HG02970 (cell line): ENCODE data around the gene RAPGEF4.
A peak's percentile ranks its signal among the peaks of the same experiment; 100 is the strongest.

ENCODE experiments used
- ATAC-seq: cut with Tn5 transposase; IDR thresholded peaks from one replicate; pipeline ENCODE4 v1.9.1; 2021; ENCODE audit warnings: mild to moderate bottlenecking, moderate library complexity, moderate number of reproducible peaks; ENCODE audit not compliant: unreplicated experiment, low FRiP score

RAPGEF4 gene

GRCh38 chr2:173049831-173050230, 314.2 kb downstream of the RAPGEF4 start:
- no peak for ATAC-seq

GRCh38 chr2:173050684-173051083, 315.0 kb downstream of the RAPGEF4 start:
- no peak for ATAC-seq

GRCh38 chr2:173051463-173052215, 316.0 kb downstream of the RAPGEF4 start:
- no peak for ATAC-seq

- no peak for ATAC-seq
Measured at GRCh38 chr2:173053043-173053699, 317.5 kb downstream of the RAPGEF4 start.

DNA sequence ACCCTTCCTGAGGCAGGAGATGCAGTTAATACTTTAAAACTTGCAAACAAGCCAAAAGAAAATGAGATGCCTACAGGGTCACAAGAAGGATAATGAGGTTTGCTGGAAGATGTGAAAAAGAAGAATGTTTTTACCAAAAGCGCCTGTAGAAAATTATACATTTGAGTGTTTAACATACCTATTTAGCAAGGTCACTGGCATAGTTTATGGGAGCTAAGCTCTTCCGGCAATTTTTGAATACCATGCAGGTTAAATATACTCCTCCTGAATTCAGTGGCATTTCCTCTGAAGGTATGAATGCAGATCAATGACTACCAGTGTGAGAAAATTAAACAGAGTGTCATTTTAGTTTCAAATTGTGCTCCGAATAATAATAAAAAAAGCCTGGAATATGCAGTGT, 318.8 kb downstream of the RAPGEF4 start:
- ATAC-seq: no peak

GRCh38 chr2:173056705-173057364, 321.2 kb downstream of the RAPGEF4 start:
- ATAC-seq: no peak

GRCh38 chr2:173058097-173058496, 322.5 kb downstream of the RAPGEF4 start:
- no peak for ATAC-seq

DNA sequence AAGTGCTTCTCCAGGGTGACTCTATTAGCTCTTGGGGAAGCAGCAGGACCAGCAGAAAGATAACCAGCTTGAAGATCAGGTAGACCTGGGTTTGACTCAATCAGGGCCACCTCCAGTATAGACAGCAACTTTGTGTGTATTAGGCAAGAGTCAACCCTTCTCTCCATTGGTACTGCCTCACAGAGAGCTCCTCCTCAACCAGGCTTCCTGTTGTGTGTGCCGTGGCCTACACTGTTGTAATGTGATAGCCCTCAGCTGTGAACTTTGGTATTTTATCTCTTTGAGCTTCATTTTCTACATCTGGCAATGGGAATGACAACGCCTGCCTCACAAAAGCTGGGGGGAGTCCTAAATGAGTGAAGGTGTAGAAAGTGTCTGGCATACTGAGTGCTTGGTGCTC, 323.0 kb downstream of the RAPGEF4 start:
- no peak for ATAC-seq

DNA sequence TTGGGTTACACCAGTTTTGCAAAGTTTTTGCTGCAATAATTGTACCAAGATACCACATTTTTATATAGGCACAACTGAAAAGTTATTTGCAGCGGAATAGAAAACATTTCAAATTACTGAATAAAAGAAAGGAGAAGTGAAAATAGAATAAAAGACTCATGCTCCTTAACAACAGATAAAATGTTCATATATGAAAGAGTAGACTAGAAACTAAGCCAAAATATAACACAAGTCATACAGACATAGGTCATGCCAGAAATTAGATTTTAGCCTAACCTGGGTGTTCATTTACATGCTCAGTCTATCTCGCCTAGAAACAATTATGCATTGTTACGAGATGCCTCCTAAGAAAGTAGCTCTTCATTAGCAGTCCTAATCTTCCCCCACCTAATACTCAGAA, 323.6 kb downstream of the RAPGEF4 start:
- no peak for ATAC-seq

DNA sequence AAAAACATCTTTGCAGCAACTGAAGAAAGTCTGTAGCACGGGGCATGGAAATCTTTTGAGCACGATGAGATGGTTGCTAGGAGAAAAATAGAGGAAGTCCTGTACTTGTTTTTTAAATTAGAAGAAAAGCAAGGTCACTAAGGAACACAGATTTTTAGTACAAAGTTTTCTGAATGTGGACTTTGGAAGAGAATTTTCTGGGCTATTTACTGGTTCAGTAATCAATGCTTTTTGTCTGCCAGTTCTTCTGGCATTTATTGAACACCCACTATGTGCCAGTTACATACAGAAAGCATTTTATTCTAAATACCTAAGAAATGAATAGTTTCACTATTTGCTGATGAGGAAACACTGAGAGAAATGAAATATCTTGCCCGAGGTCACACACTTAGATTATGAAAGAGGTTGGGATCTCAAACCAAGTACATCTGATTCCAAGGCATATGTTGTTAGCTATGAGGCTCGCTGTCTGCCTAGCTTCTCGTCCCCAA, 324.4 kb downstream of the RAPGEF4 start:
- no peak for ATAC-seq

- ATAC-seq: no peak
Measured at GRCh38 chr2:173062801-173063200, 327.2 kb downstream of the RAPGEF4 start.

- no peak for ATAC-seq
Measured at GRCh38 chr2:173064151-173064805, 328.6 kb downstream of the RAPGEF4 start.

- ATAC-seq: no peak
Measured at GRCh38 chr2:173066887-173067676, 331.4 kb downstream of the RAPGEF4 start.

DNA sequence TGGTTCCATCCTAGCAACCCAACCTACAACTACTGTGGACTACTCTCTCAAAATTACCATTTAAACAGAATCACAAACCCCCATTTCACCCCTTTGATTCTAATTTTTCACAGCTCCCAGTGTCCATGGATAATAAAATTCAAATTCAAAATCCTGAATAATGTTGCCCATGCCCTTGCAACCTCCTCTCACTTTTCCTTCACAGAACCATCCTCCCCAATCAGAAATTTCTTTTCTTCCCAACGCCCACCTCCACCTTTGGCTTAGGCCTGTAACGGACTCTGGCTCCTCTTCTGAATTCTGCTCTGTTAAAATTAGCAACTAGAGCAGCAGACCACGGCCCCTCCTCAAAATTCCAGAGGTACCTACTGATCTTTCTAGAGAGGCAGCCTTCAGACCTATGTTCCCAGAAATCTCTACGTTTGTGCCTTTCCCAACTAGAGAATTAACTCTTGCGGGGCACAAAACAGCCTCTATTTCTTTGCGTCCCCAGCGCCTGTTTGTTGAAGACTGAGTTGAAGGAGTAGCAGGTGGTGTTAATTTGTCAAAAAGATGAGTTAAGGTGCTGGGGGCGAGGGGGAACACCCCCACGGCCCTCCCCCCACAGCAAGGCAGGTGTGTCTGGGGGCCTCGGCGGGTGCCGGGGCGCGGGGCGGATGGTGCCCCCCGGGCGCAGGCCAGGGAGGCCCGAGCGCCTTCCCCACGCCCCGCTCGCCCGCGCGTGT, 339.6 kb downstream of the RAPGEF4 start:
- ATAC-seq: no peak

DNA sequence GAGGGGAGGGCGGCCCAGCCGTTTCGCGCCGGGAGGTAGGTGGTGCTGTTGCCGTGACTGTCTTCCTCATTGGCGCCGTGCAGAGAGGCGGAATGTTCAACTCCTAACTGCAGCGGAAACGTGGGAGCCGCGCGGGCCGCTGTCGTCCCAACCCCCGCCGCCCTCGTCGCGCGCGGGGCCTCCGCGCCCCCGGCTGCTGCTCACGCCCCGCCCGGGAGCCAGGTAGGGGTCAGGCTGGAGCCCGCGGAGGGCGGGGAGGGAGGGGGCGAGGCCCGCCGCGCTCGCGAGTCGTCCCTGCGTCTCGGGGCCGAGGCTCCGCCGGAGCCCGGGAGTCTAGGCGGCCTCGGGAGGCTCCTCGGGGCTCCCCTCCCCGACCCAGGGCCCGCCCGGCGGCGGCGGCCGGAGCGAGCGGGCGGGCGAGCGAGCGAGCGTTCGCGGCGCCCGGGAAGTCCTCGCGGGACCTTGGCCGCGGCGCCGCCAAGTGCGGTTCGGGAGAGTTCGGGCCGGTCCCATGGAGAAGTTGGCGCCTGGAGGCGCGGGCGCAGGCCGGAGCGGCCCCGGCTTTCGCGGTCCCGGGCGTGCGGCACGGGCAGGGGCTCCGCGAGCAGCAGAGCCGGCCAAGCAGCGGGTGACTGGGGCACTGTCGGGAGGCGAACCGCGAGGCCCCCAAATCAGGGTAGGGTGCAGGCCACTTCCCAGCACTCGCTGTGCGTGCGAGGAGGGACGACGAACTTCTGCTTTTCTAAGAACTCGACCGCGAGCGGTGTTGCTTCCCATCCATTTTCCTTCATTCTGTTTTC, 340.3 kb downstream of the RAPGEF4 start, which contains the start of gene MAP3K20:
Gene MAP3K20 (plus strand): TSS at position 66 of the 800 bp plus-strand sequence. CDS start 15,186 bp downstream, outside the sequence.
- ATAC-seq: peak; percentile 42

- ATAC-seq: peak; percentile 25
Measured at GRCh38 chr2:173076581-173077345, 341.1 kb downstream of the RAPGEF4 start.

- no peak for ATAC-seq
Measured at GRCh38 chr2:173077506-173078177, 342.0 kb downstream of the RAPGEF4 start.
